ENCODE results near the gene TEKT1.

The TEKT1 gene

GRCh38 chr17:6755731-6756184, 75.8 kb downstream of the TEKT1 start, which contains the start of gene XAF1 (continued):
- TF ChIP-seq ZNF366 (tag by site-specific recombination; conservative IDR thresholded peaks at IDR 0.05) (no peak), ZNF211 (tag by site-specific recombination; IDR thresholded peaks at IDR 0.05; ENCODE audit: low read depth) (no peak), ZNF433 (tag by site-specific recombination; IDR thresholded peaks at IDR 0.05; ENCODE audit: low read depth) (no peak), GLI2 (tag by site-specific recombination; IDR thresholded peaks at IDR 0.05; ENCODE audit: borderline replicate concordance, low read depth) (no peak), ZNF24 (tag by site-specific recombination; IDR thresholded peaks at IDR 0.05) (no peak), ZNF274 (IDR thresholded peaks at IDR 0.05; ENCODE audit: low read length) (no peak), ZNF274 (tag by site-specific recombination; IDR thresholded peaks at IDR 0.05; ENCODE audit: borderline replicate concordance) (no peak), ZFP37 (tag by site-specific recombination; IDR thresholded peaks at IDR 0.05) (no peak), ZNF16 (tag by site-specific recombination; IDR thresholded peaks at IDR 0.05; ENCODE audit: low read depth) (no peak)
- TF ChIP-seq, protein P1, sequence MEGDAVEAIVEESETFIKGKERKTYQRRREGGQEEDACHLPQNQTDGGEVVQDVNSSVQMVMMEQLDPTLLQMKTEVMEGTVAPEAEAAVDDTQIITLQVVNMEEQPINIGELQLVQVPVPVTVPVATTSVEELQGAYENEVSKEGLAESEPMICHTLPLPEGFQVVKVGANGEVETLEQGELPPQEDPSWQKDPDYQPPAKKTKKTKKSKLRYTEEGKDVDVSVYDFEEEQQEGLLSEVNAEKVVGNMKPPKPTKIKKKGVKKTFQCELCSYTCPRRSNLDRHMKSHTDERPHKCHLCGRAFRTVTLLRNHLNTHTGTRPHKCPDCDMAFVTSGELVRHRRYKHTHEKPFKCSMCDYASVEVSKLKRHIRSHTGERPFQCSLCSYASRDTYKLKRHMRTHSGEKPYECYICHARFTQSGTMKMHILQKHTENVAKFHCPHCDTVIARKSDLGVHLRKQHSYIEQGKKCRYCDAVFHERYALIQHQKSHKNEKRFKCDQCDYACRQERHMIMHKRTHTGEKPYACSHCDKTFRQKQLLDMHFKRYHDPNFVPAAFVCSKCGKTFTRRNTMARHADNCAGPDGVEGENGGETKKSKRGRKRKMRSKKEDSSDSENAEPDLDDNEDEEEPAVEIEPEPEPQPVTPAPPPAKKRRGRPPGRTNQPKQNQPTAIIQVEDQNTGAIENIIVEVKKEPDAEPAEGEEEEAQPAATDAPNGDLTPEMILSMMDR (tag by site-specific recombination; IDR thresholded peaks at IDR 0.05) = no peak

DNA sequence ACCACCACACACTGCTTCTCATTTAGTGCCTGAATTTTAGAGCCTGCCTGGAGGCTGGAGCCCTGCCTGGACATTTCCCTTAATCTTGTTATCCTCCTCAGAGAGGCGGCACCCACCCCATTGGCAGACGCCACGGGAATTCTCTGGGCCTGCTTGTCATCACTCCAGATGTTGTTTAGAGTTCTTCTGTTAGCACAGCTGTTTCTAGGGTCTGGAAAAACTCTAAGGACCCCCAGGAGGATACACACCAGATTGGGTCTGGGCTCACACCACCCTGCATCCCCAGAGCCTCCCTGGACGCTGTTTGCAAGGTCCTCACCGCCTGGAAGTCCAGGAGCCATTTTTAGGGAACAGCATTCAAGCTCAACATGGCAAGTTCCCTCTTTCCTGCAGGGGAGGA, 76.2 kb downstream of the TEKT1 start:
- Histone ChIP-seq H3K4me3 (ENCODE audit: low read depth, low read length) (no peak overlapping the region), H3K9me3 (ENCODE audit: control insufficient read depth, insufficient read depth, low read depth, low read length) (no peaks in the 10 kb centered on the region), H3K36me3 (ENCODE audit: control insufficient read depth in 2 of 2, insufficient read depth in 1 of 2, low read length in 2 of 2) (no peaks in the 10 kb centered on the region), H3K4me1 (ENCODE audit: control insufficient read depth, insufficient read depth, low read length) (no peaks in the 10 kb centered on the region; the same call in 1 of the 2 replicates), H3K27ac (ENCODE audit: extremely low read depth, low read depth, low read length) (no peak overlapping the region)
- ChIA-PET CTCF (interaction anchor here (0.6 kb wide), 1 partner anchor 62 kb away, joined by 3 read pairs; no protein-coding TSS in a partner anchor), POLR2A (no interaction called here)
- TF ChIP-seq ZNF585B (tag by site-specific recombination; IDR thresholded peaks at IDR 0.05) = no peak
- TF ChIP-seq, protein P2, sequence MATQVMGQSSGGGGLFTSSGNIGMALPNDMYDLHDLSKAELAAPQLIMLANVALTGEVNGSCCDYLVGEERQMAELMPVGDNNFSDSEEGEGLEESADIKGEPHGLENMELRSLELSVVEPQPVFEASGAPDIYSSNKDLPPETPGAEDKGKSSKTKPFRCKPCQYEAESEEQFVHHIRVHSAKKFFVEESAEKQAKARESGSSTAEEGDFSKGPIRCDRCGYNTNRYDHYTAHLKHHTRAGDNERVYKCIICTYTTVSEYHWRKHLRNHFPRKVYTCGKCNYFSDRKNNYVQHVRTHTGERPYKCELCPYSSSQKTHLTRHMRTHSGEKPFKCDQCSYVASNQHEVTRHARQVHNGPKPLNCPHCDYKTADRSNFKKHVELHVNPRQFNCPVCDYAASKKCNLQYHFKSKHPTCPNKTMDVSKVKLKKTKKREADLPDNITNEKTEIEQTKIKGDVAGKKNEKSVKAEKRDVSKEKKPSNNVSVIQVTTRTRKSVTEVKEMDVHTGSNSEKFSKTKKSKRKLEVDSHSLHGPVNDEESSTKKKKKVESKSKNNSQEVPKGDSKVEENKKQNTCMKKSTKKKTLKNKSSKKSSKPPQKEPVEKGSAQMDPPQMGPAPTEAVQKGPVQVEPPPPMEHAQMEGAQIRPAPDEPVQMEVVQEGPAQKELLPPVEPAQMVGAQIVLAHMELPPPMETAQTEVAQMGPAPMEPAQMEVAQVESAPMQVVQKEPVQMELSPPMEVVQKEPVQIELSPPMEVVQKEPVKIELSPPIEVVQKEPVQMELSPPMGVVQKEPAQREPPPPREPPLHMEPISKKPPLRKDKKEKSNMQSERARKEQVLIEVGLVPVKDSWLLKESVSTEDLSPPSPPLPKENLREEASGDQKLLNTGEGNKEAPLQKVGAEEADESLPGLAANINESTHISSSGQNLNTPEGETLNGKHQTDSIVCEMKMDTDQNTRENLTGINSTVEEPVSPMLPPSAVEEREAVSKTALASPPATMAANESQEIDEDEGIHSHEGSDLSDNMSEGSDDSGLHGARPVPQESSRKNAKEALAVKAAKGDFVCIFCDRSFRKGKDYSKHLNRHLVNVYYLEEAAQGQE (tag by site-specific recombination; IDR thresholded peaks at IDR 0.05) = no peak
- no peak for TF ChIP-seq ZNF561 (tag by site-specific recombination; IDR thresholded peaks at IDR 0.05; ENCODE audit: borderline replicate concordance)
- no peak for TF ChIP-seq SETDB1 (IDR thresholded peaks at IDR 0.05; ENCODE audit: insufficient read length, low read length)
- no peak for TF ChIP-seq FEZF1 (tag by site-specific recombination; IDR thresholded peaks at IDR 0.05)

GRCh38 chr17:6753546-6753945, 78.0 kb downstream of the TEKT1 start:
- H3K36me3 ChIP-seq (ENCODE audit: control insufficient read depth in 2 of 2, insufficient read depth in 1 of 2, low read length in 2 of 2) = no peaks in the 10 kb centered on the region
- H3K4me3 ChIP-seq (ENCODE audit: low read depth, low read length) = no peak overlapping the region
- POLR2A ChIA-PET = no interaction called here
- no peak overlapping the region for H3K27ac ChIP-seq (ENCODE audit: extremely low read depth, low read depth, low read length)
- no peaks in the 10 kb centered on the region for H3K9me3 ChIP-seq (ENCODE audit: control insufficient read depth, insufficient read depth, low read depth, low read length)
- CTCF ChIA-PET = no interaction called here
- no peaks in the 10 kb centered on the region; the same call in 1 of the 2 replicates for H3K4me1 ChIP-seq (ENCODE audit: control insufficient read depth, insufficient read depth, low read length)
- TF ChIP-seq, protein P3, sequence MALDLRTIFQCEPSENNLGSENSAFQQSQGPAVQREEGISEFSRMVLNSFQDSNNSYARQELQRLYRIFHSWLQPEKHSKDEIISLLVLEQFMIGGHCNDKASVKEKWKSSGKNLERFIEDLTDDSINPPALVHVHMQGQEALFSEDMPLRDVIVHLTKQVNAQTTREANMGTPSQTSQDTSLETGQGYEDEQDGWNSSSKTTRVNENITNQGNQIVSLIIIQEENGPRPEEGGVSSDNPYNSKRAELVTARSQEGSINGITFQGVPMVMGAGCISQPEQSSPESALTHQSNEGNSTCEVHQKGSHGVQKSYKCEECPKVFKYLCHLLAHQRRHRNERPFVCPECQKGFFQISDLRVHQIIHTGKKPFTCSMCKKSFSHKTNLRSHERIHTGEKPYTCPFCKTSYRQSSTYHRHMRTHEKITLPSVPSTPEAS (tag by site-specific recombination; IDR thresholded peaks at IDR 0.05) = no peak
- TF ChIP-seq, protein P4, sequence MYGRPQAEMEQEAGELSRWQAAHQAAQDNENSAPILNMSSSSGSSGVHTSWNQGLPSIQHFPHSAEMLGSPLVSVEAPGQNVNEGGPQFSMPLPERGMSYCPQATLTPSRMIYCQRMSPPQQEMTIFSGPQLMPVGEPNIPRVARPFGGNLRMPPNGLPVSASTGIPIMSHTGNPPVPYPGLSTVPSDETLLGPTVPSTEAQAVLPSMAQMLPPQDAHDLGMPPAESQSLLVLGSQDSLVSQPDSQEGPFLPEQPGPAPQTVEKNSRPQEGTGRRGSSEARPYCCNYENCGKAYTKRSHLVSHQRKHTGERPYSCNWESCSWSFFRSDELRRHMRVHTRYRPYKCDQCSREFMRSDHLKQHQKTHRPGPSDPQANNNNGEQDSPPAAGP (tag by site-specific recombination; IDR thresholded peaks at IDR 0.05) = no peak
- TF ChIP-seq MEIS1 (CRISPR knock-in tag; IDR thresholded peaks at IDR 0.05; ENCODE audit: borderline replicate concordance) (no peak), ZBTB21 (tag by site-specific recombination; IDR thresholded peaks at IDR 0.05) (no peak), ZNF132 (tag by site-specific recombination; IDR thresholded peaks at IDR 0.05; ENCODE audit: borderline replicate concordance) (no peak), HIC1 (tag by site-specific recombination; IDR thresholded peaks at IDR 0.05) (no peak), ZNF112 (tag by site-specific recombination; IDR thresholded peaks at IDR 0.05) (no peak), ZNF530 (tag by site-specific recombination; IDR thresholded peaks at IDR 0.05; ENCODE audit: low read depth) (no peak), ZNF19 (tag by site-specific recombination; IDR thresholded peaks at IDR 0.05; ENCODE audit: low read depth) (no peak), GLI4 (tag by site-specific recombination; IDR thresholded peaks at IDR 0.05) (no peak)

All from HEK293 (cell line).